ENCODE data around the gene EPS8L3. TPM values are rescaled to one million over a fixed set of nuclear protein-coding genes. Genes with fewer than 3 reads are reported as not detected.

Gene EPS8L3
- total and polyA plus RNA-seq, 2 of the 8 experiments (the other 6 are each of a cell fraction or from before 2014, with no cell fraction given) = not detected

DNA sequence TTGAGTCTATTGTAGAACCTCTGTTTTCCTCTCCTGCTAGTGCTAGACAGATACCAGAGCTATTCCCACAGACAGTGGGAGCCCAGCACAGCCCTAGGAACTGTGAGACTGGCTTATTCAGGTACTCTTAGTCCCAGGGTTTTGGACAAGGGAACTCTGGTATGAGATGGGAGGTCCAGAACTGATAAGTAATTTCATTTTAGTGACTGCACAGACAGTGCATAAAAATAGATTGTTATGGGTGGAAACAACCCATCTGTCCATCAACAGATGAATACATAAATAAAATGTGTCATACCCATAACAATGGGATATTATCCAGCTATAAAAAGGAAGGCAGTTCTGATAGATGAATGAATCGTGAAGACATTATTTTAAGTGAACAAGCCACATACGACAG is 9.0 kb downstream of the EPS8L3 start:
- H3K9ac ChIP-seq (replicated peaks in 1 of 4; ENCODE audit: extremely low read depth in 1 of 4, low read depth in 3 of 4, low read length in 3 of 4) = no peak overlapping the region
- H3K27me3 ChIP-seq (replicated peaks in 1 of 4; ENCODE audit: control insufficient read depth in 3 of 4, extremely low read depth in 1 of 4, insufficient read depth in 3 of 4, low read length in 3 of 4) = no peaks in the 10 kb centered on the region
- no peak overlapping the region for H2BK5ac ChIP-seq (ENCODE audit: low read depth, low read length)
- WGBS, 2 experiments (ENCODE audit: extremely low coverage in 1 of 2, insufficient coverage in 1 of 2, insufficient read length in 1 of 2, insufficient replicate concordance in 2 of 2, low coverage in 1 of 2, low lambda C conversion rate in 2 of 2, missing lambda C conversion rate in 1 of 2) = 93% methylated on average over 2 of the region's 2 CpGs; no CpG with 5 or more reads in 1 of the 2 experiments
- no peak overlapping the region for H2AK5ac ChIP-seq (ENCODE audit: low read depth, low read length)
- no peak overlapping the region for H2BK15ac ChIP-seq (ENCODE audit: low read length)
- H2AFZ ChIP-seq (ENCODE audit: low read length) = no peak overlapping the region
- H3K23ac ChIP-seq (ENCODE audit: insufficient read length) = no peak overlapping the region
- no peak overlapping the region for H3K4me3 ChIP-seq (ENCODE audit: extremely low read depth in 1 of 4, insufficient read depth in 2 of 4, low read depth in 3 of 4, low read length in 4 of 4)
- H3K4me2 ChIP-seq (ENCODE audit: insufficient read depth in 1 of 2, low read depth in 2 of 2, low read length in 2 of 2) = no peak overlapping the region
- no peak overlapping the region for H3K18ac ChIP-seq (ENCODE audit: extremely low read depth, low read length)
- H3K36me3 ChIP-seq (ENCODE audit: control insufficient read depth in 2 of 4, insufficient read depth in 4 of 4, low read length in 3 of 4) = no peaks in the 10 kb centered on the region
- H3K27ac ChIP-seq (ENCODE audit: low read depth, low read length) = no peak overlapping the region
- no peaks in the 10 kb centered on the region for H4K20me1 ChIP-seq (replicated peaks in 1 of 2; ENCODE audit: control insufficient read depth in 1 of 2, insufficient read depth in 2 of 2, low read length in 2 of 2)
- no peak overlapping the region for H3K56ac ChIP-seq (replicated peaks; ENCODE audit: insufficient read length, low read depth, low read length)
- no peak overlapping the region for H4K8ac ChIP-seq (ENCODE audit: extremely low read depth, insufficient read depth, low read length)
- H3K23me2 ChIP-seq (ENCODE audit: low read depth, low read length) = 0 out of 2 replicates have a peak, but pooled peaks cover 2% of the 10 kb centered on the region
- no peaks in the 10 kb centered on the region for H3K79me1 ChIP-seq (ENCODE audit: low read depth, low read length)
- H3K9me3 ChIP-seq (ENCODE audit: insufficient read depth in 2 of 2, low read depth in 1 of 2, low read length in 1 of 2) = no peaks in the 10 kb centered on the region
- no peak overlapping the region for H2BK20ac ChIP-seq (ENCODE audit: low read length)
- no peak overlapping the region for H2BK12ac ChIP-seq (ENCODE audit: low read depth, low read length)
- ChIA-PET CTCF (ENCODE audit: partially characterized antibody) (interaction anchor here (1.1 to 1.6 kb wide), 2 partner anchors 115 to 352 kb away, joined by 3 to 6 read pairs; no protein-coding TSS in a partner anchor), POLR2A (ENCODE audit: partially characterized antibody) (no interaction called here)
- H3K79me2 ChIP-seq (ENCODE audit: control insufficient read depth in 1 of 2, insufficient read depth in 2 of 2, low read length in 2 of 2) = no peaks in the 10 kb centered on the region
- no peak for FAIRE-seq
- H3K14ac ChIP-seq (ENCODE audit: insufficient read length) = no peak overlapping the region
- no peak overlapping the region for H4K91ac ChIP-seq (replicated peaks; ENCODE audit: insufficient read length, low read length)
- DNase-seq (ENCODE audit: low read depth in 1 of 2, low spot score in 2 of 2) = no peak
- H3K4me1 ChIP-seq (replicated peaks in 1 of 4; ENCODE audit: control insufficient read depth in 3 of 4, insufficient read depth in 4 of 4, low read length in 3 of 4) = no peaks in the 10 kb centered on the region
- H3K4ac ChIP-seq (replicated peaks; ENCODE audit: insufficient read length, low read depth, low read length) = no peak overlapping the region
- H2BK120ac ChIP-seq (replicated peaks; ENCODE audit: low read depth, low read length) = no peak overlapping the region
- H4K5ac ChIP-seq (ENCODE audit: insufficient read length, low read depth, low read length) = no peak overlapping the region
- TF ChIP-seq CBX8 (IDR thresholded peaks at IDR 0.05; ENCODE audit: borderline replicate concordance, low read depth, low read length) (no peak), MAFK (IDR thresholded peaks at IDR 0.05; ENCODE audit: low read depth, low read length) (no peak), SP1 (IDR thresholded peaks at IDR 0.05; ENCODE audit: low read depth, low read length) (no peak), JUND (IDR thresholded peaks at IDR 0.05; ENCODE audit: low read length) (no peak), EGR1 (IDR thresholded peaks at IDR 0.05; ENCODE audit: borderline replicate concordance, low read depth, low read length) (no peak), TEAD4 (IDR thresholded peaks at IDR 0.05; ENCODE audit: low read depth, low read length) (no peak), POU5F1 (IDR thresholded peaks at IDR 0.05; ENCODE audit: low read depth, low read length) (no peak), RAD21 (IDR thresholded peaks at IDR 0.05 in 1 of 2, conservative IDR thresholded peaks at IDR 0.05 in 1 of 2; ENCODE audit: low read depth in 2 of 2, low read length in 2 of 2) (no peak), GTF2F1 (IDR thresholded peaks at IDR 0.05; ENCODE audit: borderline replicate concordance, low read depth, low read length) (no peak), BCL11A (IDR thresholded peaks at IDR 0.05; ENCODE audit: low read depth in 2 of 2, low read length in 2 of 2) (no peak), ASH2L (IDR thresholded peaks at IDR 0.05; ENCODE audit: low read length) (no peak)
- TF ChIP-seq, protein P1, sequence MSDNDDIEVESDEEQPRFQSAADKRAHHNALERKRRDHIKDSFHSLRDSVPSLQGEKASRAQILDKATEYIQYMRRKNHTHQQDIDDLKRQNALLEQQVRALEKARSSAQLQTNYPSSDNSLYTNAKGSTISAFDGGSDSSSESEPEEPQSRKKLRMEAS (IDR thresholded peaks at IDR 0.05) = no peak
- TF ChIP-seq, protein P2, sequence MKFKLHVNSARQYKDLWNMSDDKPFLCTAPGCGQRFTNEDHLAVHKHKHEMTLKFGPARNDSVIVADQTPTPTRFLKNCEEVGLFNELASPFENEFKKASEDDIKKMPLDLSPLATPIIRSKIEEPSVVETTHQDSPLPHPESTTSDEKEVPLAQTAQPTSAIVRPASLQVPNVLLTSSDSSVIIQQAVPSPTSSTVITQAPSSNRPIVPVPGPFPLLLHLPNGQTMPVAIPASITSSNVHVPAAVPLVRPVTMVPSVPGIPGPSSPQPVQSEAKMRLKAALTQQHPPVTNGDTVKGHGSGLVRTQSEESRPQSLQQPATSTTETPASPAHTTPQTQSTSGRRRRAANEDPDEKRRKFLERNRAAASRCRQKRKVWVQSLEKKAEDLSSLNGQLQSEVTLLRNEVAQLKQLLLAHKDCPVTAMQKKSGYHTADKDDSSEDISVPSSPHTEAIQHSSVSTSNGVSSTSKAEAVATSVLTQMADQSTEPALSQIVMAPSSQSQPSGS (IDR thresholded peaks at IDR 0.05; ENCODE audit: low read length) = no peak

All from H1 (cell line).